ENCODE results near the gene CDCP1.

DNA sequence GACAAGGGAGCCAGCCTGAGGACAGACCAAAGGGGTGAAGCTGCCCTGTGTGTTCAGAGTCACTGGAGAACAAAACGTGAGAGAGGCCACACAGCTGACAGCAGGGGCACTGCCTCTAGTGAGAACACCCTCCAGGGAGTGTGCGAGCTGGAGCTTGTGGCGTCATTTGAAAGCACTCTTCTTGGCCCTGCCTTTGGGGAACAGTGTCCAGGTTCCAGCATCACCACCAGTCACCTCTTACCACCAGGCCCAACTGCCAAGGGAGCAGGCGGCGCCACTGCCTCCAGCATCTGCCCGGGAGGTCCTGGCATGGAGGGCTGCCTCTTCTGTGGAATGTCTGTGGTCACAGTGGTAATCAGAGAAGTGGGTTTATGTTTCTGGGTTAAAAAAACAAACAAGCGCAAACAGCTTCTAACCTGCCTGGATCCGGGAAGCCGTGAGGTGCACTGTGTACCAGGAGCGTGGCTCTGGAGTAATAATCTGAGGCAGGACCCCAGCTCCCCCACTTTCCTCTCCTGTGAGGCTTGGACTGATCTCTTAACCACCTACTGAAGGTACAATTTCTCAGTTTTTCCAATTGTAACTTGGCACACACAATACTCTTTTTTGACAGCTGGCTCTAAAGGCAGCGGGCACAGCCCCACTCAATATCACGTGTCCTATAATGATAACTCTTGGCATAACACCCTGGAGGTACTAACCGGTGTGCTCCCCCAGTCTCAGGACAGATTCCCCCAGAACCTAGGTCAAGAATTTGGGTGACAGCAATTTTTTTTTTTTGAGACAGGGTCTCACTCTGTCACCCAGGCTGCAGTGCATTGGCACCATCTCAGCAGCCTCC lies 32.2 kb upstream of the CDCP1 start:
- TF ChIP-seq, protein P1, sequence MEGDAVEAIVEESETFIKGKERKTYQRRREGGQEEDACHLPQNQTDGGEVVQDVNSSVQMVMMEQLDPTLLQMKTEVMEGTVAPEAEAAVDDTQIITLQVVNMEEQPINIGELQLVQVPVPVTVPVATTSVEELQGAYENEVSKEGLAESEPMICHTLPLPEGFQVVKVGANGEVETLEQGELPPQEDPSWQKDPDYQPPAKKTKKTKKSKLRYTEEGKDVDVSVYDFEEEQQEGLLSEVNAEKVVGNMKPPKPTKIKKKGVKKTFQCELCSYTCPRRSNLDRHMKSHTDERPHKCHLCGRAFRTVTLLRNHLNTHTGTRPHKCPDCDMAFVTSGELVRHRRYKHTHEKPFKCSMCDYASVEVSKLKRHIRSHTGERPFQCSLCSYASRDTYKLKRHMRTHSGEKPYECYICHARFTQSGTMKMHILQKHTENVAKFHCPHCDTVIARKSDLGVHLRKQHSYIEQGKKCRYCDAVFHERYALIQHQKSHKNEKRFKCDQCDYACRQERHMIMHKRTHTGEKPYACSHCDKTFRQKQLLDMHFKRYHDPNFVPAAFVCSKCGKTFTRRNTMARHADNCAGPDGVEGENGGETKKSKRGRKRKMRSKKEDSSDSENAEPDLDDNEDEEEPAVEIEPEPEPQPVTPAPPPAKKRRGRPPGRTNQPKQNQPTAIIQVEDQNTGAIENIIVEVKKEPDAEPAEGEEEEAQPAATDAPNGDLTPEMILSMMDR (IDR thresholded peaks at IDR 0.05; ENCODE audit: insufficient read depth, low read length) = no peak
- TF ChIP-seq POLR2AphosphoS5 (IDR thresholded peaks at IDR 0.05; ENCODE audit: low read depth) = no peak
